Keratinocyte (primary cell): ENCODE results near the gene TMEM132E. TPM values are rescaled to one million over a fixed set of nuclear protein-coding genes. Genes with fewer than 3 reads are reported as not detected.

ENCODE experiments used
- DNase-seq: peaks from one replicate; pipeline ENCODE4 v3.0.0-alpha.2; 2011; ENCODE audit warnings: low read depth, missing footprints, low spot score
- FAIRE-seq: peaks from 2 replicates; lab custom pipeline; 2011; peaks lifted over from hg19 to GRCh38; lab: Jason Lieb, UNC
- H2AFZ ChIP-seq: 2 replicates; pipeline ENCODE4 v1.6.0; 2012; ENCODE audit warnings: low read length, control low read depth, inconsistent platforms; ENCODE audit not compliant: control insufficient read depth
- H3K27ac ChIP-seq: 2 replicates; pipeline ENCODE4 v1.5.1; 2011; ENCODE audit warnings: low read length; ENCODE audit not compliant: control insufficient read depth, insufficient read depth
- H3K27me3 ChIP-seq: 3 replicates; pipeline ENCODE4 v1.6.0; 2011; ENCODE audit warnings: low read length; ENCODE audit not compliant: control insufficient read depth, insufficient read depth; ENCODE audit errors: extremely low read depth
- H3K36me3 ChIP-seq, 2 experiments: 2 replicates in 1 of 2; 3 replicates in 1 of 2; pipeline ENCODE4 v1.5.1; 2011; ENCODE audit warnings: low read length in 2 of 2, mild to moderate bottlenecking in 1 of 2; ENCODE audit not compliant: control insufficient read depth in 2 of 2, insufficient read depth in 2 of 2; ENCODE audit errors: extremely low read depth in 1 of 2
- H3K4me1 ChIP-seq: 3 replicates; pipeline ENCODE4 v1.5.1; 2011; ENCODE audit warnings: low read length; ENCODE audit not compliant: control insufficient read depth, insufficient read depth; ENCODE audit errors: extremely low read depth
- H3K4me2 ChIP-seq: 3 replicates; pipeline ENCODE4 v1.6.0; 2011; ENCODE audit warnings: low read depth, low read length; ENCODE audit not compliant: control insufficient read depth, insufficient read depth; ENCODE audit errors: extremely low read depth
- H3K4me3 ChIP-seq, 3 experiments: fragments of 200-600 bp in 1 of 3; sonication (generic) in 1 of 3; 2 replicates in 2 of 3; 3 replicates in 1 of 3; pipeline ENCODE4 v1.5.1; 2011 to 2016; ENCODE audit warnings: low read length in 3 of 3, mild to moderate bottlenecking in 3 of 3, control low read depth in 2 of 3, inconsistent platforms in 1 of 3, low read depth in 1 of 3, mixed read lengths in 1 of 3, mixed run types in 1 of 3, moderate library complexity in 1 of 3; ENCODE audit not compliant: control insufficient read depth in 2 of 3, insufficient read depth in 2 of 3; ENCODE audit errors: extremely low read depth in 1 of 3
- H3K79me2 ChIP-seq: 2 replicates; pipeline ENCODE4 v1.6.0; 2012; ENCODE audit warnings: low read length; ENCODE audit not compliant: control insufficient read depth, insufficient read depth
- H3K9ac ChIP-seq: 3 replicates; pipeline ENCODE4 v1.6.0; 2011; ENCODE audit warnings: low read length; ENCODE audit not compliant: control insufficient read depth, insufficient read depth; ENCODE audit errors: extremely low read depth
- H3K9me1 ChIP-seq: 3 replicates; pipeline ENCODE4 v1.6.0; 2011; ENCODE audit warnings: low read length; ENCODE audit not compliant: control insufficient read depth, insufficient read depth; ENCODE audit errors: extremely low read depth
- H3K9me3 ChIP-seq: 2 replicates; pipeline ENCODE4 v1.5.1; 2012; ENCODE audit warnings: low read depth, low read length; ENCODE audit not compliant: control insufficient read depth
- H4K20me1 ChIP-seq: 3 replicates; pipeline ENCODE4 v1.6.0; 2011; ENCODE audit warnings: low read length; ENCODE audit not compliant: control insufficient read depth, insufficient read depth; ENCODE audit errors: extremely low read depth
- CTCF ChIP-seq, 3 experiments: IDR thresholded peaks in 1 of 3; conservative IDR thresholded peaks in 1 of 3; optimal IDR thresholded peaks in 1 of 3; 2 replicates in 2 of 3; 3 replicates in 1 of 3; pipeline versions ENCODE3 to v1.5.1; 2011; ENCODE audit warnings: low read length in 3 of 3, mild to moderate bottlenecking in 3 of 3, moderate library complexity in 2 of 3, control low read depth in 1 of 3, inconsistent platforms in 1 of 3; ENCODE audit not compliant: insufficient read depth in 2 of 3; ENCODE audit errors: extremely low read depth in 1 of 3
- EZH2 ChIP-seq: IDR thresholded peaks from one replicate; pipeline ENCODE4 v1.6.1; 2012; ENCODE audit warnings: inconsistent platforms, mild to moderate bottlenecking, low read length, moderate library complexity
- dilution Hi-C: fragments of 300-500 bp; cut with MboI; formaldehyde crosslinking; loops from one replicate; pipeline ENCODE4 v1.7.0; 2020; ENCODE audit warnings: low sequenced_read_pairs; ENCODE audit not compliant: extremely low pct_ligation_motif_present
- polyA plus RNA-seq, 5 experiments: library from polyadenylated mRNA; depleted of rRNA in 3 of 5; stranded (reverse) in 3 of 5; stranded (forward) in 1 of 5; unstranded in 1 of 5; fragments of >200 nt; gene quantifications; 1 replicate in 1 of 5; 2 replicates in 3 of 5; 3 replicates in 1 of 5; pipeline versions ENCODE4 v1.2.1 to v1.2.3, GENCODE V29; 2011 to 2012; ENCODE audit warnings: missing spikeins in 2 of 5, low read depth in 1 of 5, low replicate concordance in 1 of 5

Gene TMEM132E
- polyA plus RNA-seq, 1 donor (not counting 4 experiments of a cell fraction or from before 2014, with no cell fraction given): not detected

DNA sequence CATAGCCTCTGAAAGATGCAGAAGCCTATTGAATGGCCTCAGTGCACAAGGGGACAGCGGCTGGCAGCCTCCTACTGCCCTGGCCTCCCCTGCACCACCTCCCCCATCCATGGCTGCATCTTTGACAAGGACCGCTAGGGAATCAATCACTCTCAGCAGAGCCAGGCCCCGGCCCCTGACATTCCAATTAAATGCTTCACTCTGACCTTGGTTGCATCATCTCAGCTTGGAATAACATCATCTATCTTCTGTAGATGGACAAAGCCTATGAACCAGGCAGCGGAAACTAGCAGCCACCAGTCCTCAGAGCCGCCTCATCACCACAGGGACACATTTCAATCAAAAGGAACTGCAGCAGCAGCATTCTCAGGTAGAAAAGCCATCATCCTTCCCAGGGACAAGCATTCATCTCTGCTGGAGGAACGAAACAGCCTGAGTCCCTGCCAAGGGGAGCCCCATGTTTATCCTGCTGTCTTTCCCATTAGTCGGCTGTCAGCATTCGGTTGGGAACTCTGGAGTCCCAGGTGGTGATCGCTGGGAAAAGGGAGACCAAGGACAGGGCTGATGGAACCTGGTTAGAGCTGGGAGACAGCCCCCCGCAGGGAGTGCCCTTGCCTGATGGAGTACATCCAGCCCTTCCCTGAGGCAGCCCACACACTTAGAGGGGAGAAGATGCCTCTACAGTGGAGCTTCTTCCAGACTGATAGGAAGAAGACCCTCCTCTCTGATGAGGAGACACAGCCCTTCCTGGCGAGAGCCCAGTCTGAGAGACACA is 11.5 kb upstream of the TMEM132E start:
- Histone ChIP-seq H3K9me3 (no peaks in the 10 kb centered on the region), H3K4me3 (no peak overlapping the region), H3K4me1 (no peaks in the 10 kb centered on the region), H3K79me2 (no peaks in the 10 kb centered on the region), H4K20me1 (no peaks in the 10 kb centered on the region), H3K9me1 (no peaks in the 10 kb centered on the region), H2AFZ (no peak overlapping the region), H3K27ac (no peak overlapping the region), H3K9ac (no peak overlapping the region), H3K27me3 (peaks cover 3% of the 10 kb centered on the region), H3K4me2 (no peak overlapping the region), H3K36me3 (no peaks in the 10 kb centered on the region)
- dilution Hi-C loops: no loop called here
- FAIRE-seq: no peak
- DNase-seq: no peak
- TF ChIP-seq CTCF (optimal IDR thresholded peaks at IDR 0.05 in 1 of 3, IDR thresholded peaks at IDR 0.05 in 1 of 3, conservative IDR thresholded peaks at IDR 0.05 in 1 of 3; ENCODE audit: extremely low read depth in 1 of 3, insufficient read depth in 2 of 3, low read length in 3 of 3): no peak
- TF ChIP-seq EZH2: no peak

DNA sequence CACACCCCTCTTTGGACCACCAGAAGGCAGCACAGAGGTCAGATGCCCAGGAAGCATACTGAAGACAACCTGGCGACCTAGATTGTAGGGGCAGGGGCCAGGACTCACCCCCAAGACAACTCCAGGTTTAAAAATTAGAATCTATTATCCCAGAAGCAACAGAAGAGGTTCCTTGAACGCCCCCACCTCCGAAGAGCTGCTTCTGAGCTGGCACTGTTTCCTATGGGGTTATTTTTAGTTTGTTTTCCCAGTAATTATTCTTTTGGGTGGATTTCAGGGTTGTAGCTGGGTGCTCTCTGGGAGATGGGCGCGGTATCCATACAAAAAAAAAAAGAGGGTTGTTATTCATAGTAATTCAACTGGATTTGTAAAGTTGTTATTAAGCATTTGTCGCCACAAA is 10.4 kb upstream of the TMEM132E start:
- Histone ChIP-seq H3K4me2 (no peak overlapping the region), H3K79me2 (no peaks in the 10 kb centered on the region), H3K4me3 (no peak overlapping the region), H3K27ac (no peak overlapping the region), H4K20me1 (no peaks in the 10 kb centered on the region), H3K9ac (no peak overlapping the region), H3K9me3 (no peaks in the 10 kb centered on the region), H3K36me3 (no peaks in the 10 kb centered on the region), H3K9me1 (no peaks in the 10 kb centered on the region), H3K27me3 (peaks cover 3% of the 10 kb centered on the region), H3K4me1 (no peaks in the 10 kb centered on the region), H2AFZ (no peak overlapping the region)
- no peak for TF ChIP-seq EZH2
- TF ChIP-seq CTCF (optimal IDR thresholded peaks at IDR 0.05 in 1 of 3, IDR thresholded peaks at IDR 0.05 in 1 of 3, conservative IDR thresholded peaks at IDR 0.05 in 1 of 3; ENCODE audit: extremely low read depth in 1 of 3, insufficient read depth in 2 of 3, low read length in 3 of 3): no peak
- DNase-seq (no peak), FAIRE-seq (no peak)
- dilution Hi-C loops: no loop called here
